Head of caudate nucleus (tissue), 42 donors: ENCODE measurements around the gene L1CAM.
A peak's percentile ranks its signal among the peaks of the same experiment; 100 is the strongest.
"Not testable (repeated sequence)": the region's sequence is repeated elsewhere in the genome, so short reads cannot be mapped to it uniquely, and the experiment has no call there.

Experiments used
- DNase-seq, 42 donors: peaks; one replicate each; pipeline versions ENCODE4 v3.0.0 to v3.0.0-alpha.2; 2020 to 2021; ENCODE audit warnings: mixed read lengths in 7 of 42
- intact Hi-C: fragments of 100-400 bp; cut with DNase I; formaldehyde crosslinking; loops from one replicate; pipeline ENCODE4 v1.15.0; 2022

The L1CAM gene

DNA sequence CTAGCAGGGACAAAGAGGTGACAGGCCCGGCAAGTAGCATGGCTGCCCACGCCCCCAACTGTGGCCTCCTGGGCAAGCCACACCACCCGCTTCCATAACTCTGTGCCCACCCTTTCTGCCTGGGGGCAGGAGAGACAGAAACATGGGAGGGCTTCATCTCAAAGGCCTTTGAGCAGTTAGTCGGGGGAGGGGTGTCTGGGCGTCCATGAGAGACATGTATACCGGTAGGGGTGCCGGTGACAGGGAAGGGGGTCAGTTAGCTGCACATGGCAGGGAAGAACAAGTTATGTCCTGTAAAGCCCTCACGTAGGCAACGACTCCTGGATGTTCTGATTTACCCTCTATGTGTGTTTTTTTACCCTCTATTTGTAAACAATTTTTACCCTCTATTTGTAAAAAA lies 64.9 kb downstream of the L1CAM start:
- intact Hi-C loops = no loop called here
- no peak for DNase-seq

DNA sequence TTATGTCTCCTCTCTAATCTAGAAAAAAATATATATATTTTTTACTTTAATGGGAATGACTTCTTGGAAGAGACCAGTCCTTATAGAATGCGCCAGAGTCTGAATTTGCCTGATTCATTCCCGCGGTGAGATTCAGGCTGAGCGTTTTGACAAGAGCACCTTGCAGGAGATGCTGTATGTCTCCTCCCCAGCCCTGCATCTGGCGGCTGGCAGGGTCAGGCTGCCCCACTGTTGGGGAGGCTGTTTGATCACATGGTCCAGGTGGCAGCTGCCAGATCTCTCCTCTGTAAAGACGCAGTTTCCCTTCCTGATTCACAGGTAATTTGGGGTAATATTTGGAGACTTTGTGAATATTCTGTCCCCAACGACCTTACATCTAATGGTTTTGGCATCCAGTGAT lies 65.4 kb downstream of the L1CAM start:
- intact Hi-C loops = no loop called here
- no peak for DNase-seq

DNA sequence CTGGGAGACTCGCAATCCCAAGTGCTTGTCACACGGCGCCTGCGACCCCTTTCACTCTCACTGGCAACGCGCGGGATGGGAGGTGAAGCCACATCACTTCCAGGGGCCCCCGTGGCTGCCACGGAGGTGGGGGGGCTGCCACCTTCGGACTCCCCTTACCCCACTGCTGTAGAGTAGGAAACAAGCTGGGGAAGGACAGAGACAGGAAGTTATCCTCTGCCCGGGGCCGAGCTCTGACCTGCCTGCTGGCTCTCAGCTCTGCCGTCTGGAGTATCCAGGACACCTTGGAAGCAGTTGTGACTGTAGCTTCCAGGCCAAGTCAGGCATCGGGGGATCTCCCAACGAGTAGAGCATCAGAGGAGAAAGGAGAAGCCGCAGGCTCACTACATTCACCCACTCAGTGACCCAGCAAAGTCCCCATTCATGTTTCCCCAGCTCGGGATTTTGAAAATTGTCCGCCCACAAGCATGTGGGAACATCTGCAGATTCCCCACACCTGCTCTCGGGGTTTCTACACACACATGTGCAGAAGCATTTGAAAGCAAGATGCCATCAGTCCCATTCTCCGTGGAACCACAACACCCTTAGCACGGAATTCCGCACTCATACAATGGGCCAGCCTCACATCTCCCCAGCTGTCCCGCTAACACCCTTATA lies 66.5 kb downstream of the L1CAM start:
- peak in 14 of 42 donors; percentile 14 to 59 (median 45) for DNase-seq
- intact Hi-C loops = no loop called here

DNA sequence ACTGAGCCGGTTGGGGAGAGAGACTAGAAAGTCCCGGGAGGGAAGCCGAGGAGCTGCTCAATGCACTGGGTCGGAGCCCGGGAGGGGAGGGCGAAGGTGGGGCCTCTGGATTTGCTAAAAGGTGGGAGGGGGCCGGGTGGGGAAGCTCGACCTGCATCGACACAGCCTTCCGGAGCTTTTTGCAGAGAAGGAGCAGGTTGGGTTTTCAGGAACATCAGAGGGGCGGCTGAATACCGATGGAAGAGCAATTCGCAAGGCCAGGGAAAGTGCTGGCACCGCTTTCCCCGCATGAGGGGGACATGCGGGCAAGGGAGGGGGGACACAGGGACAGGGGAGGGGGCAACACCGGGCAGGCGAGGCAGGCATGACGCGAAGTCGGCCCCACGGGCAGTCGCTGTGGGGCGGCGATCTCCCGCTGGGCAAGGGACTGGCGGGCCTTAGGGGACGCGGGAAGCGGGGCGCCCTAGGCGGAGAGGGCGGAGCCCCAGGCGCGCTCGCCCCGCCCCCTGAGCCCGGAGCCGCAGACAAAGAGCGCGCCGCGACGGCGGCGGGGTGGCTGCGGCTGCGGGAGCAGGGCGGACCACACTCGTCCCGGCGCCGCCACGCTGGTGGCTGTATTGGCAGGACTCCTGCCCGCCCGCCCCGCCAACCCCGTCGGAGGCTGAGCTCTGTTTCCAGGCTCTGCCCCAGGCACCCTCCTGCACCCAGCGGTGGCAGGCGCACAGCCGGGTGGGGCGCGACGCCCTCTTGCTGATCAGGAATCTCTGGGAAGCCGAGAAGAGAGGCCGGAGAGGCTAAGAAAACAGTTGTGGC lies 67.2 kb downstream of the L1CAM start:
- DNase-seq = peak in 26 of 42 donors; percentile 7 to 69 (median 41)
- intact Hi-C loops = no loop called here

- intact Hi-C loops, DNase-seq: not testable (repeated sequence)
Measured at GRCh38 chrX:153818064-153818463, 67.9 kb downstream of the L1CAM start.

GRCh38 chrX:153816831-153817690 lies 68.9 kb downstream of the L1CAM start:
- DNase-seq = no peak
- intact Hi-C loops = no loop called here

- intact Hi-C loops = no loop called here
Measured at GRCh38 chrX:153814591-153815315, 71.2 kb downstream of the L1CAM start.

GRCh38 chrX:153813161-153813560 lies 72.8 kb downstream of the L1CAM start:
- DNase-seq = no peak
- intact Hi-C loops = no loop called here

More at GRCh38 chrX:153814591-153815315, 71.2 kb downstream of the L1CAM start:
- no peak for DNase-seq

DNA sequence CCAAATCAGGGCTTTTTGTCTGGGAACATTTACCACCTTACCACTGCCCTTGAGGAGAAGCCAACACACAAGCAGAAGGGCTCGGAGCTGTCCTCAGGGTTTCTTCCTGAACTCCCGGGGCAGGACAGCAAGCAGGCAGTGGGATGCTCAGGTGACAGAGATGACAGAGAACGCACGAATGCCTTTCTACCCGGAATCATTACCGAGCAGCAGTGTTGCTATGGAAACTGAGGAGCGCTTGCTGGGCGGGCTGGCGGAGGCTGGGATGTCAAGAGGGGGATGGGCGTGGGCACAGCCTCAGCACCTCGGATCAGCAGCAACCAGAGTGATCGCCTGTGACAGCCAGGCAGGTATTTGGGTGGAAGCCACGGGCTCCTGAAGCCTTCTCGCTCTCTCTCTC lies 73.8 kb downstream of the L1CAM start:
- DNase-seq = peak in 40 of 42 donors; percentile 18 to 87 (median 64)
- intact Hi-C loops = no loop called here
